DOHH2 (cell line): ENCODE measurements around the gene IP6K1.

Source experiments
- H3F3A ChIP-seq: fragments of 200-600 bp; sonication (generic), shearing (Covaris generic); 2 replicates; pipeline ENCODE4 v1.6.0; 2016; ENCODE audit warnings: antibody characterized with exemption, mild to moderate bottlenecking; ENCODE audit not compliant: control insufficient read depth, insufficient read depth
- H3K27ac ChIP-seq: fragments of 200-600 bp; sonication (generic); 2 replicates; pipeline ENCODE4 v1.5.1; 2014; ENCODE audit warnings: low read depth, mild to moderate bottlenecking, low read length, moderate library complexity
- H3K27me3 ChIP-seq: fragments of 200-600 bp; sonication (generic); 2 replicates; pipeline ENCODE4 v1.6.1; 2014; ENCODE audit warnings: mild to moderate bottlenecking, low read length, mixed read lengths; ENCODE audit not compliant: control insufficient read depth
- H3K36me3 ChIP-seq: fragments of 200-600 bp; sonication (generic); 2 replicates; pipeline ENCODE4 v1.6.1; 2014; ENCODE audit warnings: mild to moderate bottlenecking, low read length, moderate library complexity, mixed read lengths; ENCODE audit not compliant: control insufficient read depth
- H3K4me1 ChIP-seq: fragments of 200-600 bp; sonication (generic); 2 replicates; pipeline ENCODE4 v1.6.1; 2014; ENCODE audit warnings: mild to moderate bottlenecking, low read length, mixed read lengths; ENCODE audit not compliant: control insufficient read depth
- H3K4me2 ChIP-seq: fragments of 200-600 bp; sonication (generic); 2 replicates; pipeline ENCODE4 v1.6.0; 2014; ENCODE audit warnings: mild to moderate bottlenecking, low read length, moderate library complexity
- H3K4me3 ChIP-seq: fragments of 200-600 bp; sonication (generic); 2 replicates; pipeline ENCODE4 v1.5.1; 2014; ENCODE audit warnings: mild to moderate bottlenecking, low read length, mixed read lengths
- H3K79me2 ChIP-seq: fragments of 200-600 bp; sonication (generic); 2 replicates; pipeline ENCODE4 v1.6.1; 2014; ENCODE audit warnings: mild to moderate bottlenecking, low read length, mixed read lengths; ENCODE audit not compliant: control insufficient read depth
- H3K9me2 ChIP-seq: fragments of 200-600 bp; sonication (generic); replicated peaks from 2 replicates; pipeline ENCODE4 v1.6.1; 2014; ENCODE audit warnings: mild to moderate bottlenecking, low read length, mixed read lengths; ENCODE audit not compliant: control insufficient read depth
- H3K9me3 ChIP-seq: fragments of 200-600 bp; sonication (generic); 2 replicates; pipeline ENCODE4 v1.6.1; 2014; ENCODE audit warnings: antibody characterized with exemption, low read length, mixed read lengths; ENCODE audit not compliant: control insufficient read depth, insufficient read depth
- H4K20me1 ChIP-seq: fragments of 200-600 bp; sonication (generic); 2 replicates; pipeline ENCODE4 v1.6.0; 2014; ENCODE audit warnings: low read depth, mild to moderate bottlenecking, antibody characterized with exemption, low read length, moderate library complexity; ENCODE audit not compliant: control insufficient read depth, insufficient read depth
- EZH2phosphoT487 ChIP-seq: fragments of 200-600 bp; sonication (generic); IDR thresholded peaks from 2 replicates; pipeline ENCODE4 v1.6.1; 2017; ENCODE audit warnings: borderline replicate concordance, mild to moderate bottlenecking, antibody characterized with exemption, low read length, moderate library complexity, mixed read lengths
- TF ChIP-seq, protein P1 (sequence below): fragments of 200-600 bp; sonication (generic); IDR thresholded peaks from one replicate; pipeline ENCODE4 v1.5.1; 2014; ENCODE audit warnings: antibody characterized with exemption, mild to moderate bottlenecking, low read depth, low read length; ENCODE audit not compliant: poor library complexity, severe bottlenecking

Gene IP6K1

DNA sequence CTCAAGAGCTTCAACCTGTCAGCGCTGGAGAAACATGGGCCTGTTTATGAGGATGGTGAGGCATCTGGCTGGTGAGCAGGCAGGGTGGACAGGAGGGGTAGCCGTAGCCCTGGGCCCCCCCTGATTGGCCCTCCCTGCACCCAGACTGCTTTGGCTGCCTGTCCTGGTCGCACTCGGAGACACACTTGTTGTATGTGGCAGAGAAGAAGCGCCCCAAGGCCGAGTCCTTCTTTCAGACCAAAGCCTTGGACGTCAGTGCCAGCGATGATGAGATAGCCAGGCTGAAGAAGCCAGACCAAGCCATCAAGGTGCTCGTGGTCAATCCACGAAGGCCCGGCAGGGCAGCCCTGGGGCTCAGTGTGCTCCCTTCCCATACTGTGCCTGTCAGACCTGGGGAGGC lies 110.4 kb downstream of the IP6K1 start:
- Histone ChIP-seq H3F3A (peaks cover 5% of the 10 kb centered on the region), H3K9me2 (no peaks in the 10 kb centered on the region), H3K9me3 (no peaks in the 10 kb centered on the region), H3K4me2 (no peak overlapping the region), H3K4me3 (no peak overlapping the region), H3K79me2 (peaks cover 31% of the 10 kb centered on the region), H4K20me1 (0 out of 2 replicates have a peak, but pooled peaks cover 3% of the 10 kb centered on the region), H3K36me3 (peaks cover 64% of the 10 kb centered on the region), H3K27ac (no peak overlapping the region), H3K27me3 (no peaks in the 10 kb centered on the region), H3K4me1 (peaks cover 18% of the 10 kb centered on the region)
- TF ChIP-seq EZH2phosphoT487, result no peak
- TF ChIP-seq, protein P1, sequence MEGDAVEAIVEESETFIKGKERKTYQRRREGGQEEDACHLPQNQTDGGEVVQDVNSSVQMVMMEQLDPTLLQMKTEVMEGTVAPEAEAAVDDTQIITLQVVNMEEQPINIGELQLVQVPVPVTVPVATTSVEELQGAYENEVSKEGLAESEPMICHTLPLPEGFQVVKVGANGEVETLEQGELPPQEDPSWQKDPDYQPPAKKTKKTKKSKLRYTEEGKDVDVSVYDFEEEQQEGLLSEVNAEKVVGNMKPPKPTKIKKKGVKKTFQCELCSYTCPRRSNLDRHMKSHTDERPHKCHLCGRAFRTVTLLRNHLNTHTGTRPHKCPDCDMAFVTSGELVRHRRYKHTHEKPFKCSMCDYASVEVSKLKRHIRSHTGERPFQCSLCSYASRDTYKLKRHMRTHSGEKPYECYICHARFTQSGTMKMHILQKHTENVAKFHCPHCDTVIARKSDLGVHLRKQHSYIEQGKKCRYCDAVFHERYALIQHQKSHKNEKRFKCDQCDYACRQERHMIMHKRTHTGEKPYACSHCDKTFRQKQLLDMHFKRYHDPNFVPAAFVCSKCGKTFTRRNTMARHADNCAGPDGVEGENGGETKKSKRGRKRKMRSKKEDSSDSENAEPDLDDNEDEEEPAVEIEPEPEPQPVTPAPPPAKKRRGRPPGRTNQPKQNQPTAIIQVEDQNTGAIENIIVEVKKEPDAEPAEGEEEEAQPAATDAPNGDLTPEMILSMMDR, result no peak

DNA sequence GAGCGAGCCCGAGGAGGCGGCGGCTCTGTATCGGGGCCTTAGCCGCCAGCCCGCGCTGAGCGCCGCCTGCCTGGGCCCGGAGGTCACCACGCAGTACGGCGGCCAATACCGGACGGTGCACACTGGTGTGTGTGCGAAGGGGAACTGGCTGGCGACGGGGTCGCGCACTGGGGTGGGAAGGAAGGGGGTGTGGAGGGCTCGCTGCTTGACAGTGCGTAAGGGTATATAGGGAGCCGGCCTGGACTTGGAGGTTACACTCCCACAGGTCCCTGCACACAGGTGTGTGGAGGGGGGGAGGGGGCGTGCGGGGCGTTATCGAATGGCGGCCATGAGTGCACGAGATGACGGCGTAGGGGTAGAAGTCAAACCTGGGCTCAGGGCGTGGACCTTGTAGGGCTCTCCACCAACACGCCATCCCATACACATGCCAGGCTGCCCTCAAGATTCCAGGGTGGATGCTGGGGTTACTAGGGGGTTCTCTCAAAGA lies 111.8 kb downstream of the IP6K1 start:
- Histone ChIP-seq H3K79me2 (peaks cover 31% of the 10 kb centered on the region), H4K20me1 (0 out of 2 replicates have a peak, but pooled peaks cover 3% of the 10 kb centered on the region), H3K4me3 (peak overlapping the region; percentile 87)

More for the DNA sequence above, 111.8 kb downstream of the IP6K1 start:
- H3K27me3 ChIP-seq, result no peaks in the 10 kb centered on the region
- H3K4me1 ChIP-seq, result peaks cover 18% of the 10 kb centered on the region
- H3K27ac ChIP-seq, result peak overlapping the region; percentile 85; the same call in 1 of the 2 replicates
- H3K9me3 ChIP-seq, result no peaks in the 10 kb centered on the region
- H3K9me2 ChIP-seq, result no peaks in the 10 kb centered on the region
- peaks cover 51% of the 10 kb centered on the region for H3K36me3 ChIP-seq
- peak overlapping the region; percentile 87 for H3K4me2 ChIP-seq
- H3F3A ChIP-seq, result peaks cover 5% of the 10 kb centered on the region
- TF ChIP-seq, protein P1, result no peak
- TF ChIP-seq EZH2phosphoT487, result no peak
